ENCODE measurements around the gene CCDC92B. TPM values are rescaled to one million over a fixed set of nuclear protein-coding genes. Genes with fewer than 3 reads are reported as not detected.

Gene CCDC92B
- total RNA-seq, 4 donors from 2014 or later: 0.11 to 0.71 (median 0.34) TPM

- DNase-seq (ENCODE audit: low spot score in 2 of 2): peak in 1 of 2 donors; percentile 85
- intact Hi-C loops (cut with DNase I; ENCODE audit: low total_unique reads): no loop called here
- H3K4me3 ChIP-seq (ENCODE audit: low read depth, poor library complexity, severe bottlenecking): no peak overlapping the region
- TF ChIP-seq POLR2A (IDR thresholded peaks at IDR 0.05): no peak
- TF ChIP-seq, protein P1, sequence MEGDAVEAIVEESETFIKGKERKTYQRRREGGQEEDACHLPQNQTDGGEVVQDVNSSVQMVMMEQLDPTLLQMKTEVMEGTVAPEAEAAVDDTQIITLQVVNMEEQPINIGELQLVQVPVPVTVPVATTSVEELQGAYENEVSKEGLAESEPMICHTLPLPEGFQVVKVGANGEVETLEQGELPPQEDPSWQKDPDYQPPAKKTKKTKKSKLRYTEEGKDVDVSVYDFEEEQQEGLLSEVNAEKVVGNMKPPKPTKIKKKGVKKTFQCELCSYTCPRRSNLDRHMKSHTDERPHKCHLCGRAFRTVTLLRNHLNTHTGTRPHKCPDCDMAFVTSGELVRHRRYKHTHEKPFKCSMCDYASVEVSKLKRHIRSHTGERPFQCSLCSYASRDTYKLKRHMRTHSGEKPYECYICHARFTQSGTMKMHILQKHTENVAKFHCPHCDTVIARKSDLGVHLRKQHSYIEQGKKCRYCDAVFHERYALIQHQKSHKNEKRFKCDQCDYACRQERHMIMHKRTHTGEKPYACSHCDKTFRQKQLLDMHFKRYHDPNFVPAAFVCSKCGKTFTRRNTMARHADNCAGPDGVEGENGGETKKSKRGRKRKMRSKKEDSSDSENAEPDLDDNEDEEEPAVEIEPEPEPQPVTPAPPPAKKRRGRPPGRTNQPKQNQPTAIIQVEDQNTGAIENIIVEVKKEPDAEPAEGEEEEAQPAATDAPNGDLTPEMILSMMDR (IDR thresholded peaks at IDR 0.05): no peak
- 62 to 65% methylated on average over 16 to 18 of the region's 21 CpGs for WGBS, 2 donors
Measured at GRCh38 chr17:2706911-2707510, 42.4 kb downstream of the CCDC92B start.

GRCh38 chr17:2705888-2706795 lies 43.3 kb downstream of the CCDC92B start:
- WGBS, 2 donors: 83 to 90% methylated on average over 23 to 25 of the region's 25 CpGs
- no peak for TF ChIP-seq POLR2A (IDR thresholded peaks at IDR 0.05)
- TF ChIP-seq, protein P1 (IDR thresholded peaks at IDR 0.05): no peak
- no peak overlapping the region for H3K4me3 ChIP-seq (ENCODE audit: low read depth, poor library complexity, severe bottlenecking)
- no peak for DNase-seq (ENCODE audit: low spot score in 2 of 2)
- intact Hi-C loops (cut with DNase I; ENCODE audit: low total_unique reads): no loop called here

- no peak for TF ChIP-seq POLR2A (IDR thresholded peaks at IDR 0.05)
- TF ChIP-seq, protein P1 (IDR thresholded peaks at IDR 0.05): no peak
- no peak overlapping the region for H3K4me3 ChIP-seq (ENCODE audit: low read depth, poor library complexity, severe bottlenecking)
- DNase-seq (ENCODE audit: low spot score in 2 of 2): no peak
- 77 to 87% methylated on average over 7 of the region's 7 CpGs for WGBS, 2 donors
- intact Hi-C loops (cut with DNase I; ENCODE audit: low total_unique reads): no loop called here
Measured at GRCh38 chr17:2705263-2705662, 44.2 kb downstream of the CCDC92B start.

- WGBS, 2 donors: 76 to 80% methylated on average over 4 of the region's 4 CpGs
- TF ChIP-seq, protein P1 (IDR thresholded peaks at IDR 0.05): no peak
- no peak for TF ChIP-seq POLR2A (IDR thresholded peaks at IDR 0.05)
- intact Hi-C loops (cut with DNase I; ENCODE audit: low total_unique reads): no loop called here
- H3K4me3 ChIP-seq (ENCODE audit: low read depth, poor library complexity, severe bottlenecking): no peak overlapping the region
- DNase-seq (ENCODE audit: low spot score in 2 of 2): no peak
Measured at GRCh38 chr17:2704890-2705248, 44.6 kb downstream of the CCDC92B start.

DNA sequence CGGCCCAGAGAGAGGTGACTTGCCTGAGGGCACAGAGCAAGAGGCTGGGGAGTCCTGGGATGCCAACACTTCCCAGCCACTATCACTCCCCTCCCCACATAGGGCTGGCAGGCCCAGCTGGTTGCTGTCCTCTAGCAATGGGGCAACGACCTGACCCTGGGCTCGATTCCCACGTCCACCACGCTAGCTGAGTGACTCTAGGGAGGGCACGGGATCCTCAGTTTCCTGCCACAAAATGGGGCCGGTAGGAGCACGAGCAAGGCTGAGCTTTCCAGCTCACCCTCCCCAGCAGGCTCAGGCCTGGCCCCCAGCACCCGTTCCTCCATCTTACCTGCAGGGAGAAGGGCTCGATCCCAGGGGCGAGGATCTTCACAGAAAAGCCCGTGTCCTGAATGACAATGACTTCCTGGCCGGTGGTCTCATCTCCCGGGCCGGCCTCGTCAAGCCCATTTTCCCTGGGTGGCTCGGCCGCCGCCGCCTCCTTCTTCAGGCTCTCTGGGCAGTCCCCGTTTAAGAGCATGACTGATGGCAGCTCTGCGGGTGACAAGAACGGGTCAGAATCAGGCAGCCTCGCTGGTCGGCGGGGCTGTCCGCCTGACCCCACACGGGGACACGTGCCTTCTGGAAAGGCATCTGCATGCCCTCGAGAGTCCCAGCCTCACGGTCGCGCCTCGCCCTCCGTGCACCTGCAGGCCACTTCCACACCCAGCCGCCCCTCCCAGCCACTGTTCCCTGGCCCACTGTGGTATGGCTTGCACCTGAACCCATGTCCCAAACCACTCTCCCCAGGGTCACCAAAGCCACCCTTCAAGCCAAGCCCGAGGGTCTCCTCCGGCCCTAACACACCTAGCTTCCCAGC lies 45.2 kb downstream of the CCDC92B start:
- intact Hi-C loops (cut with DNase I; ENCODE audit: low total_unique reads): no loop called here
- no peak for DNase-seq (ENCODE audit: low spot score in 2 of 2)
- TF ChIP-seq, protein P1 (IDR thresholded peaks at IDR 0.05): no peak
- TF ChIP-seq POLR2A (IDR thresholded peaks at IDR 0.05): no peak
- 85 to 87% methylated on average over 38 of the region's 38 CpGs for WGBS, 2 donors
- H3K4me3 ChIP-seq (ENCODE audit: low read depth, poor library complexity, severe bottlenecking): no peak overlapping the region

Data from lower leg skin (tissue), 4 donors.